Measurements from ENCODE around the gene SLC8B1. TPM values are rescaled to one million over a fixed set of nuclear protein-coding genes. Genes with fewer than 3 reads are reported as not detected.

Gene SLC8B1
- total RNA-seq, 1 experiment from 2014 or later: 12.8 TPM

GRCh38 chr12:113270709-113271009 lies 64.2 kb downstream of the SLC8B1 start:
- DNase-seq (ENCODE audit: low read depth): no peak

GRCh38 chr12:113269257-113269943 lies 65.5 kb downstream of the SLC8B1 start:
- no peak for DNase-seq (ENCODE audit: low read depth)

- no peak for DNase-seq (ENCODE audit: low read depth)
Measured at GRCh38 chr12:113268621-113269020, 66.3 kb downstream of the SLC8B1 start.

- DNase-seq (ENCODE audit: low read depth): no peak
Measured at GRCh38 chr12:113268136-113268535, 66.8 kb downstream of the SLC8B1 start.

- no peak for DNase-seq (ENCODE audit: low read depth)
Measured at GRCh38 chr12:113267621-113268020, 67.3 kb downstream of the SLC8B1 start.

- no peak for DNase-seq (ENCODE audit: low read depth)
Measured at GRCh38 chr12:113266106-113266895, 68.6 kb downstream of the SLC8B1 start.

- DNase-seq (ENCODE audit: low read depth): no peak
Measured at GRCh38 chr12:113263431-113263963, 71.4 kb downstream of the SLC8B1 start.

- no peak for DNase-seq (ENCODE audit: low read depth)
Measured at GRCh38 chr12:113262710-113263109, 72.2 kb downstream of the SLC8B1 start.

GRCh38 chr12:113261847-113262470 lies 73.0 kb downstream of the SLC8B1 start:
- DNase-seq (ENCODE audit: low read depth): no peak

GRCh38 chr12:113260636-113261300 lies 74.1 kb downstream of the SLC8B1 start:
- no peak for DNase-seq (ENCODE audit: low read depth)

- no peak for DNase-seq (ENCODE audit: low read depth)
Measured at GRCh38 chr12:113260127-113260526, 74.8 kb downstream of the SLC8B1 start.

- DNase-seq (ENCODE audit: low read depth): no peak
Measured at GRCh38 chr12:113257564-113257963, 77.3 kb downstream of the SLC8B1 start.

- DNase-seq (ENCODE audit: low read depth): no peak
Measured at GRCh38 chr12:113254298-113254697, 80.6 kb downstream of the SLC8B1 start.

GRCh38 chr12:113253532-113254285 lies 81.2 kb downstream of the SLC8B1 start:
- no peak for DNase-seq (ENCODE audit: low read depth)

- no peak for DNase-seq (ENCODE audit: low read depth)
Measured at GRCh38 chr12:113252494-113252893, 82.4 kb downstream of the SLC8B1 start.

- no peak for DNase-seq (ENCODE audit: low read depth)
Measured at GRCh38 chr12:113251404-113252070, 83.4 kb downstream of the SLC8B1 start.

- DNase-seq (ENCODE audit: low read depth): no peak
Measured at GRCh38 chr12:113250045-113250444, 84.9 kb downstream of the SLC8B1 start.

GRCh38 chr12:113249546-113249945 lies 85.4 kb downstream of the SLC8B1 start:
- DNase-seq (ENCODE audit: low read depth): no peak

- no peak for DNase-seq (ENCODE audit: low read depth)
Measured at GRCh38 chr12:113248842-113249435, 86.0 kb downstream of the SLC8B1 start.

Measured in M059J (cell line).